ENCODE measurements around the gene ELFN1.

ELFN1 gene

GRCh38 chr7:1664711-1665548 lies 5.1 kb upstream of the ELFN1 start:
- peak; percentile 64 for DNase-seq

- peak; percentile 19 for DNase-seq
Observed at GRCh38 chr7:1665549-1666316, 4.3 kb upstream of the ELFN1 start.

DNA sequence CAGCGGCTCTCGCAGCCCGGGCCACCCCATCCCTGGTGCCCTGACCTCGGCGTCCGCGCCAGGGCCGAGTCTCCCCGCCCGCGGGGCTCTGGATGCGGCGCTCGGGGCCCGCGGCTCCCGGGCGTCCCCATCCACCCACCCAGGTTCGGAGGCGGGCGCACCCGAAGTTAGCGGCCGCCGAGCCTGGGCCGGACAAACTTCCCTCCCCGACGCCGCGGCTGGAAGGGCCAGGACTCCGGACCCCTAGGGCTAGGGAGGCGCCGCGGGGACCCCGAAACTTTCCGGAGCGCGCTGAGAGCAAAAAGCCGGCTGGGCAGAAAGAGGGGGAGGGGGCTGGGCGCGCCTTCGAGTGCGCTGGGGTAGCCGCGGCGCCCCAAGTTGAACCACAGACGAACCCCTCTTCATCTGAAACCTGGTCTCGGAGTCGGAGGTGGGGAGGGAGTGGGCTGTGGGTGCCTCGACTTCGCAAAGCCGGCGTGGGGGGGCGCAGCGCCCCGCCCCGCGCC lies 3.7 kb upstream of the ELFN1 start:
- no peak for DNase-seq

DNA sequence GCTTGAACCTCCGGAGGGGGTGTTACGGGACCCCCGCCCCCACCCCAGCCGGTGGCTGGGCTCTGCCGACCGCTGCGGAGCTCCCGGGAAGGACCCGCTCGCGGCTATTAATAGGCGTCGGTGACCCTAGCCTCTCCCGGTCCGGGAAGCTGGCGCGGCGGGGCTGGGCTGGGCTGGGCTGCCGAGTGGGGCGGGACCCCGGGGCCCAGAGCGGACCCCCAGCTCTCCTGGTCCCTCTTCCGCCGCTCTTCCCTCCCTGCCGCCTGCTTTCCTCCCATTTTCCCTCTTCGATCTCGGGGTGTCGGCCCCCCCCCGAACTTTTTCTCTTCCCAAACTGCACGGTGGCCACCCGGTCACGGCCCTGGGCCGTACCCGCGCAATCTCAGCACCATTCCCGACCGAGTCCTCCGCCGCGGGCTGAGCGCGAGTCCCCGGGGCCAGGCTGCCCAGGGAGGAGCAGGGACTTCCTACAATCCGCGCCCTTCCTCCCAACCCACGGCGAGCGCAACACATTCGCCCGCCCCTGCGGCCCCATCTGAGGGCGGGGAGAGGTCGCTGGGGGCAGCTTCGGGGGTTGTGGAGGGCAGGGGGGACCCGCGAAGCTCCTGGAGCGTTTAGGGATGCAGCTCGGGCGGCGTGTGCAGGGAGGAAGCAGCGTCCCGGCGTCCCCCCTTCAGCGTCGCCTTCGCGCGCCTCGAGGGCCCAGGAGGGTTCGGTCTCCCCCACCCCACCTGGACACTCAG lies 3.1 kb upstream of the ELFN1 start:
- peak; percentile 23 for DNase-seq

DNA sequence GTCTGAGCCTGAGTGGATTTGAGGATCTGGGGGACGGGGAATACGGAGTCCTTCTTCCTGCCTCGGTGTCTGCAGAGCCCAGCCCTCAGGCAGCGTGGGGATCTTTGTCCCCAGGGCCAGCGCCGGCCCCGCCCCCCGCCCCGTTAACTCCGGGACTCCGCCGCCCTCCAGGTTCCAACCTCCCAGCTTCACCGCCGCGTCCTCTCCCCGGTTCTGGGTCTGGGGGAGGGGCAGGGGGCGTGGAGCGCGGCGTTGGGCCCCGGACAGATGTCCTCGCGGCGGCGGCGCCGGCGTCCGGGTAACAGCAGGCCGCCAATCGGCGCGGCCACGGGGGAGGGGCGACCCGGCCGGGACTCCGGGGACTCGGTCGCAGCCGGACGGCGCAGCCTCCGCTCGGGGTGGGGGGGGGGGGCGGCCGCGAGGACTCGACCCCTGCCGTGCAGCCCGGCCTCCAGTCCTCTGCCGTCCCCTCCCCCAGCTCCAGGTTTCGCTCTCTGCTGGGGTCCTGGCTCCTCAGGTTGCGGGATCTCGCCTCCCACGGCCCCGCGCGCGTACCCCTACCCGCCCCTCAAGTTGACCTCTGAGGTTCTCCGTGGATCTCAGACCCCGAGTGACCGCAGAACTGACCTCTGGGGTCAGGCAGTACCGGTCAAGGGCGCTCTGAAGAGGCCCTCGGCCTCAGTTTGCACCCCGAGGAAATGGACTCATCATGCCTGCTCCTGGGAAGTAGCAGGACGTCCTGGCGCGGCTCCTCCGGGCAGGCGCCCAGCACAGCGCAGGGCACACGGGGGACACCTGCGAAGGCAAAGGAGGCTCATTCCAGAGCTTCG lies 2.3 kb upstream of the ELFN1 start:
- no peak for DNase-seq

DNA sequence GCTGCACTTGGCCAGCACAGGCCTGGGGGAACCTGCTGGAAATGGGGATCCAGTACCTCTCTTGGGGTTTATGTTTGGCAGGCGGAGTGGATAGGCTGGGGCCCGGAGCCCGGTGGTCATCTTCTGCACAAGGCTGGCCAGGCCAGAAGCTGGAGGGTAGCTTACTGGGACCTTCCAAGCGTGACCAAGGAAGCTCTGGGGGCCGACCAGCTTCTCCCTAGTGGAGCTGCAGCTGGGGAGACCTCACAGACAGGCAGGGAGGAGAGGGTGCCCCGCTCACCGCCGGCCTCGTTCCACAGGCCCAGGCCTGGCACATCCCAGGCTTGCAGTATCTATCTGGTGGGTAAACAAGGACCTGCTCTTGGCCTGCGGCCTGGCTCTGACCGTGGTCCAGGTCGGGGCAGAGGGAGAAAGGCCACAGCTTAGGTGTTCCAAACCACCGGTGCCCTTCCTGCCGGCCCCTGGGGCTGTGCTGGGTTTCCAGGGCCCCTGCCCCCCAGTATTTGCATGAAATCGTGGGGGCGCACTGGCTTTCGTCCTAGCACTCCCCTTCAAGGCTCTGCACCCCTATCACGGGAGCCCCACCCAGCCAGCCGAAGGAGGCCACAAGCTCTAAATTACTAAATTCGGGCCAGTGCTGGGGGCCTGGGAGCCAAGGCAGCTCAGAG lies 1.5 kb upstream of the ELFN1 start:
- DNase-seq = no peak

GRCh38 chr7:1669064-1669951 lies 769 bp upstream of the ELFN1 start:
- DNase-seq = no peak

- DNase-seq = no peak
Observed at GRCh38 chr7:1670894-1671593, 967 bp downstream of the ELFN1 start.

DNA sequence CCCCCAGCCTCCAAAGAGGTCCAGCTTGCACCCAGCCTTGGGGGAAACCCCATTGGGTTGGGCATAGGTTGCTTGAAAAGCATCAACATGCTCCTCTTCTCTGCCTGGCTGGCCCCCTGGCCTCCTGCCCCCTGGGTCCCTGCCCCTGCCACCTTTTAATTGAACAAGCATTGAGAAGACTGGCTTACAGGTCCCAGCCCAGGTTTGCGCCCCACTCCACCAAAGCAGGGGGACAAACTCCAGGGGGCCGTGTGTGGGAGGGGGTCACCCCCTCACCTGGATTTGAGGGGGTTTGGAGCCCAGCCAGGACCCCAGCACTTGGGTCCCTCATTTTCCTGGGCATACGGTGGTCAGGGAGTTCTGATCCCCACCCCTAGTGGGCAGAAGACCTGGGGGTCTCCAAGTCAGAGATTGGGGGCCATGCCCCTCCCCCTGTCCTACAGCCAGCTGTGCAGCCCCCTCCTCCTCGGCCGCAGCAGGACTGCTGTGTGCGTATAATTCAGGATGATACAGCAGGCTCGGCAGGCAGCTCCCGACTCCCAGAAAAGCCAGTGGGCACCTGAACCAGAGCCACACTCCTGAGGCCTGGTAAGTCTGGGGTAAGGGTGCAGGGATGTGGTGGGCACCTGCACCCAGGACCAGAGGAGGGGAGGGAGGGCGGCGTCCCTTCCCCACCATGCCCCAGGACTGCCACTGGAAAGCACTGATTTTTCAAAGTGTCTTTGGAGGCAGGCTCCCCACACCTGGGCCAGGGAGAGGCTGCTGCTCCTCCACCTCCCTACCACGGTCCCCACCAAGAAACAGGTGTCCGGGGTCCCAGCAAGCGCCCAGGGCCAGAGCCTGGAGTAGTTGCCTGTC lies 1.7 kb downstream of the ELFN1 start:
- no peak for DNase-seq

DNA sequence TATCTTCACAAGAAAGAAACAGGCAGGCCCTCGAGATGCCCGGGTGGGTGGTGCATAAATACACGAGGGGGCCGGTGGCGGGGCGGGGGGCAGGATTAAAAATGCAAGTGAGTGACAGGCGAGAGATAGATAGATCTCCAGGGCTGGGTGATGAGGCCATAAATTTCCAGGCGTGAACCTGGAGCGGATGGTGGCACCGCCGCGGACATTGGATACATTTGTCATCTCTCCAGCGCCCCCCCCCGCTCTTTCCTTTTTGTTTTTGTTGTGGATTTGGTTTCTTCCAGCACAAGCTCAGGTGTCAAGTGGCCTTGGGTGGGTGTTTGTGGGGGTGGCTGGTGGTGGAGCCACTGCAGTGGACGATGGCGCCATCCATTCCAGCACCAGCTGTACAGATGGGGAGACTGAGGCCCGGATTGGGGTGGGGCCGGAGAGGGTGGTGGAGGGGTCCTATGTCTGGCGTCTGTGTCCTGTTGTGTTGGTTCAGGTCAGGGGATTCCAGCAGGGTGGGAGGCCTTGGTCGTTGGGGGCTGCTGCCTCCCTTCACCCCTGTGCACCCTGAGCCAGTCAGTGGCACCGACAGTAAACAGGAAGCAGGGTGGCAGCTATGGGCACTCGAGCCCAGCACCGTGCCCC lies 2.9 kb downstream of the ELFN1 start:
- no peak for DNase-seq

- DNase-seq = no peak
Observed at GRCh38 chr7:1673581-1674118, 3.6 kb downstream of the ELFN1 start.

DNA sequence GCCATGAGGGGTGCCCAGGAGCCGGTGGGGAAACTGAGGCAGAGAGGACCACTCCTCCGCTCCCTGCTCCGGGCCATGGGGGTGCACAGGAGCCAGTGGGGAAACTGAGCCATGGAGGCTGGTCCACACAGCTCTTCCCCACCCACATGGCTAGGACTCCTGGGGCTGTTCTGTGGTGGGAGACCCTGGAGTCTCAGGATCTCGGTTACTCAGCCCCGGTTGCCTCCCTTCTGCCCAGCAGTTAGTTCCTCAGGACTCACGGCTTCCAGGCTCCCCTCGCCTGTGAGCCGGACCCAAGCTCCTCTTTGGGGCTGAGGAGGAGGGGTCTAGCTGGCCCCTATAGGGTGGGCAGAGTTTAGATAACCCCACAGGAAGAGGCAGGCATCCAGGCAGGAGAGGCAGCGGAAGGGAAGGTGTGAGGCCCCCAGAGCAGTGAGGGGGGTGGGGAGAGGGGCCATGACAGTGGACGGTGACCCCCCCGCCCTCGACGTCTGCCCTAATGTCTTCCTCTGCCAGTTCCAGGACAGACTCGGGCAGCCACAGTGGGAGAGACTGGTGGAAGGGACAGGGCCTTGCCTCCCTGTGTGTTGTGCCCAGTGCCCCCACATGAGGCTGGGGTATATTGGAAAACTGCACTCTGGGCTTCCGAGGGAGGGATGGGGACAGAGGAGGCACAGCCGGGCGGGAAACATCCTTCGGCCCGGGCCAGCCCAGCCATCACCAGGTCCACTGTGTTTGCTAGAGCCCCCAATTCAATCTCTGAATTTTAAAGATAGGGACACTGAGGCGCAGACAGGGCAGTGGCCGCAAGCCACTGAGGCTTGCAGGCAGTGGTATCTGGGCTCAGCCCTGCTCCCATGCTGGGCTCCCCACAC lies 4.3 kb downstream of the ELFN1 start:
- DNase-seq = no peak

DNA sequence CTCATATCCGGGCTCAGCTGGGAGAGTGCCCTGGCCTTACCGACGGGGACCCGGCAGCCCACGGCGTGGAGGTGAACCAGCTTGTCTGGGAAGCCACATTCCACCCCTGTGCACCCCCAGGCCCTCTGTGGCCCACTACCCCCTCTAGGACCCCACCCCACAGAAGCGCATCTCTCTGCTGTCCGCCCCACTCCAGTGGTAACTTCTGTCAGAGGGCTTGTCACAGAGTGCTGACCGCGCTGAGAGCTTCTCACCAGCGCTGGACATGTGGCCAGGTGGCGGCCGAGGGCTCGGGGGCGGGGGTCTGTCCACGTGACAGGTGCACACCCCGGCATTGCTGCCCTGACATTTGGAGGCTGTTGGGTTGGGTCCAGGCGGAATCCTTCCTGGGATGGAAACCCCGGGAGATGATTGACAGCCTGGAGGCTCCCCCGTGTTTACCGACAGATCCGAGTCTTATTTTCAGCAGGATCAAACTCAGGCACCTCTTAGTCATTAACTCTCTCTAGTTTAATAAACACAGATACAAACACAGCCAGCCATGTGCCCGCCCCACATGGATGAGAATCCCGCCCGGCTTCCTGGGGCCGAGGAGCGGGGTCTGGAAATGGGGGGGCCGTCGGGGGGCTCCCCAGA lies 5.1 kb downstream of the ELFN1 start:
- DNase-seq = no peak

- no peak for DNase-seq
Observed at GRCh38 chr7:1675673-1676549, 5.8 kb downstream of the ELFN1 start.

GRCh38 chr7:1676550-1677078 lies 6.5 kb downstream of the ELFN1 start:
- DNase-seq = no peak

Measured in suppressor macrophage treated with lipopolysaccharide for 4 hours (primary cell).